NT2/D1 (cell line): ENCODE measurements around the gene KIF18A.

Experiments used
- SUZ12 ChIP-seq: IDR thresholded peaks from 2 replicates; pipeline ENCODE4 v1.6.1; 2011; ENCODE audit not compliant: insufficient read length, insufficient read depth; ENCODE audit errors: extremely low read depth
- YY1 ChIP-seq: IDR thresholded peaks from 2 replicates; pipeline ENCODE4 v1.6.1; 2011; ENCODE audit not compliant: insufficient read length, insufficient read depth

GRCh38 chr11:28110821-28111200, 2.9 kb upstream of the KIF18A start:
- TF ChIP-seq YY1 (no peak), SUZ12 (no peak)
